Progenitor cell of endocrine pancreas (in vitro differentiated cells): ENCODE data around the gene C20orf202. TPM values are rescaled to one million over a fixed set of nuclear protein-coding genes. Genes with fewer than 3 reads are reported as not detected.

Source experiments
- DNase-seq: peaks from one replicate; pipeline ENCODE4 v3.0.0; 2021; ENCODE audit warnings: low spot score; ENCODE audit not compliant: unreplicated experiment
- H3K27ac Mint-ChIP-seq: 2 replicates; pipeline ENCODE4 v1.8.0; 2021; ENCODE audit warnings: mild to moderate bottlenecking, moderate library complexity, mixed read lengths
- H3K27me3 Mint-ChIP-seq: 2 replicates; pipeline ENCODE4 v1.8.0; 2021; ENCODE audit warnings: mixed read lengths
- H3K36me3 Mint-ChIP-seq: 2 replicates; pipeline ENCODE4 v1.8.0; 2022; ENCODE audit warnings: mixed read lengths; ENCODE audit not compliant: insufficient read depth
- H3K4me1 Mint-ChIP-seq: 2 replicates; pipeline ENCODE4 v1.8.0; 2021; ENCODE audit warnings: low read depth, mixed read lengths
- H3K4me3 Mint-ChIP-seq: 2 replicates; pipeline ENCODE4 v1.8.0; 2021; ENCODE audit warnings: low read depth, mild to moderate bottlenecking, moderate library complexity, mixed read lengths
- H3K9me3 Mint-ChIP-seq: 2 replicates; pipeline ENCODE4 v1.8.0; 2021; ENCODE audit warnings: low read depth, mixed read lengths
- CTCF ChIP-seq: fragments of 200-600 bp; sonication (generic); IDR thresholded peaks from one replicate; pipeline ENCODE4 v1.5.0; 2021; ENCODE audit warnings: antibody characterized with exemption, mild to moderate bottlenecking; ENCODE audit not compliant: unreplicated experiment
- total RNA-seq: library from RNA; stranded (reverse); gene quantifications from 2 replicates; pipeline ENCODE4 v1.2.1, GENCODE V29; 2021

C20orf202 gene
- total RNA-seq, 1 donor from 2014 or later, result 0.26 TPM

GRCh38 chr20:1190847-1191246 lies 12.4 kb upstream of the C20orf202 start:
- no peak overlapping the region for H3K27ac Mint-ChIP-seq
- H3K4me1 Mint-ChIP-seq, result peaks cover 4% of the 10 kb centered on the region

GRCh38 chr20:1191299-1191698 lies 12.0 kb upstream of the C20orf202 start:
- no peak for DNase-seq
- Mint-ChIP-seq H3K9me3 (no peaks in the 10 kb centered on the region), H3K4me1 (no peaks in the 10 kb centered on the region), H3K36me3 (no peaks in the 10 kb centered on the region), H3K27ac (no peak overlapping the region), H3K4me3 (no peak overlapping the region), H3K27me3 (peaks cover 5% of the 10 kb centered on the region)
- TF ChIP-seq CTCF, result no peak

More at GRCh38 chr20:1190847-1191246, 12.4 kb upstream of the C20orf202 start:
- Mint-ChIP-seq H3K9me3 (no peaks in the 10 kb centered on the region), H3K36me3 (no peaks in the 10 kb centered on the region), H3K4me3 (no peak overlapping the region), H3K27me3 (peaks cover 5% of the 10 kb centered on the region)
- TF ChIP-seq CTCF, result no peak
- no peak for DNase-seq

GRCh38 chr20:1195226-1195625 lies 8.0 kb upstream of the C20orf202 start:
- no peak for DNase-seq

GRCh38 chr20:1196634-1197033 lies 6.6 kb upstream of the C20orf202 start:
- no peak overlapping the region for H3K27ac Mint-ChIP-seq

More at GRCh38 chr20:1195226-1195625, 8.0 kb upstream of the C20orf202 start:
- Mint-ChIP-seq H3K4me1 (no peaks in the 10 kb centered on the region), H3K9me3 (no peaks in the 10 kb centered on the region), H3K27ac (no peak overlapping the region), H3K4me3 (no peak overlapping the region), H3K36me3 (no peaks in the 10 kb centered on the region), H3K27me3 (peaks cover 8% of the 10 kb centered on the region)
- no peak for TF ChIP-seq CTCF

GRCh38 chr20:1197801-1198200 lies 5.5 kb upstream of the C20orf202 start:
- no peaks in the 10 kb centered on the region for H3K36me3 Mint-ChIP-seq
- TF ChIP-seq CTCF, result no peak
- H3K27ac Mint-ChIP-seq, result no peak overlapping the region
- no peaks in the 10 kb centered on the region for H3K4me1 Mint-ChIP-seq
- no peak overlapping the region for H3K4me3 Mint-ChIP-seq
- H3K27me3 Mint-ChIP-seq, result peaks cover 9% of the 10 kb centered on the region
- no peaks in the 10 kb centered on the region for H3K9me3 Mint-ChIP-seq
- no peak for DNase-seq

More at GRCh38 chr20:1196634-1197033, 6.6 kb upstream of the C20orf202 start:
- Mint-ChIP-seq H3K36me3 (no peaks in the 10 kb centered on the region), H3K27me3 (peaks cover 9% of the 10 kb centered on the region), H3K9me3 (no peaks in the 10 kb centered on the region), H3K4me3 (no peak overlapping the region), H3K4me1 (no peaks in the 10 kb centered on the region)
- DNase-seq, result no peak
- no peak for TF ChIP-seq CTCF
